Hematopoietic multipotent progenitor cell treated with erythropoietin and hydrocortisone succinate and interleukin-3 and kit ligand, for 4 days (in vitro differentiated cells): Measurements from ENCODE around the gene ADD1.

Experiments
- DNase-seq: peaks from one replicate; pipeline ENCODE4 v3.0.0-alpha.2; 2015

The ADD1 gene

GRCh38 chr4:2823671-2824328 lies 19.8 kb upstream of the ADD1 start:
- DNase-seq: no peak

GRCh38 chr4:2824329-2824835 lies 19.3 kb upstream of the ADD1 start:
- DNase-seq: no peak

- no peak for DNase-seq
Measured at GRCh38 chr4:2824836-2825381, 18.7 kb upstream of the ADD1 start.

- no peak for DNase-seq
Measured at GRCh38 chr4:2825740-2826139, 17.9 kb upstream of the ADD1 start.

- DNase-seq: no peak
Measured at GRCh38 chr4:2827071-2827873, 16.4 kb upstream of the ADD1 start.

GRCh38 chr4:2827874-2828751 lies 15.5 kb upstream of the ADD1 start:
- no peak for DNase-seq

GRCh38 chr4:2828758-2829181 lies 14.9 kb upstream of the ADD1 start:
- no peak for DNase-seq

GRCh38 chr4:2829321-2829932 lies 14.2 kb upstream of the ADD1 start:
- no peak for DNase-seq

GRCh38 chr4:2829933-2830451 lies 13.7 kb upstream of the ADD1 start:
- DNase-seq: no peak

- DNase-seq: no peak
Measured at GRCh38 chr4:2830632-2831610, 12.7 kb upstream of the ADD1 start.

- DNase-seq: no peak
Measured at GRCh38 chr4:2831611-2832308, 11.9 kb upstream of the ADD1 start.

GRCh38 chr4:2832309-2832980 lies 11.2 kb upstream of the ADD1 start:
- no peak for DNase-seq

GRCh38 chr4:2832981-2833670 lies 10.5 kb upstream of the ADD1 start:
- DNase-seq: no peak

GRCh38 chr4:2833671-2834000 lies 10.0 kb upstream of the ADD1 start:
- DNase-seq: no peak

GRCh38 chr4:2834001-2834921 lies 9.4 kb upstream of the ADD1 start:
- no peak for DNase-seq

- DNase-seq: no peak
Measured at GRCh38 chr4:2835978-2836377, 7.7 kb upstream of the ADD1 start.

- no peak for DNase-seq
Measured at GRCh38 chr4:2836391-2836859, 7.2 kb upstream of the ADD1 start.
